ENCODE measurements around the gene ITGA1.

DNA sequence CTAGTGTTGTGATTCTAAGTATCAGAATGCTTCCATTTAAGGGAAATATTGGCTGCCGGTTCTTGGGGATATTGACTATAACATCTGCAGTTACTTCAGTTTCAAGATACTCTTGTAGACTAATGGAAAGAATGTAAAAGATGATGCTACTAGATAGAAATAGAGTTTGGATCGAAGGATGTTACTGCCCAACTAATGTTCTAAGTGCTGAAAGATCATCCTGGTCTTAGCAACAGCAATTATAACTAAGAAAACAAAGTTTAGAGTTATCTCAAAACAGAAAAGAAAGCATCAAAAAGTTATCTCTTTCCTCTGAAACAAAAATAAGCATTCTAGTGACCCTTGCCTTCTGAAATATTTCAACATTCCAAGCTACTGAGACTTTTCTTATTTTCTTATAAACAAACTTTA is 49.9 kb downstream of the ITGA1 start:
- TF ChIP-seq, protein P1, sequence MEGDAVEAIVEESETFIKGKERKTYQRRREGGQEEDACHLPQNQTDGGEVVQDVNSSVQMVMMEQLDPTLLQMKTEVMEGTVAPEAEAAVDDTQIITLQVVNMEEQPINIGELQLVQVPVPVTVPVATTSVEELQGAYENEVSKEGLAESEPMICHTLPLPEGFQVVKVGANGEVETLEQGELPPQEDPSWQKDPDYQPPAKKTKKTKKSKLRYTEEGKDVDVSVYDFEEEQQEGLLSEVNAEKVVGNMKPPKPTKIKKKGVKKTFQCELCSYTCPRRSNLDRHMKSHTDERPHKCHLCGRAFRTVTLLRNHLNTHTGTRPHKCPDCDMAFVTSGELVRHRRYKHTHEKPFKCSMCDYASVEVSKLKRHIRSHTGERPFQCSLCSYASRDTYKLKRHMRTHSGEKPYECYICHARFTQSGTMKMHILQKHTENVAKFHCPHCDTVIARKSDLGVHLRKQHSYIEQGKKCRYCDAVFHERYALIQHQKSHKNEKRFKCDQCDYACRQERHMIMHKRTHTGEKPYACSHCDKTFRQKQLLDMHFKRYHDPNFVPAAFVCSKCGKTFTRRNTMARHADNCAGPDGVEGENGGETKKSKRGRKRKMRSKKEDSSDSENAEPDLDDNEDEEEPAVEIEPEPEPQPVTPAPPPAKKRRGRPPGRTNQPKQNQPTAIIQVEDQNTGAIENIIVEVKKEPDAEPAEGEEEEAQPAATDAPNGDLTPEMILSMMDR (IDR thresholded peaks at IDR 0.05): no peak
- no peak for TF ChIP-seq POLR2A (IDR thresholded peaks at IDR 0.05)
